Kidney epithelial cell (primary cell): ENCODE measurements around the gene SH2D3A. TPM values are rescaled to one million over a fixed set of nuclear protein-coding genes. Genes with fewer than 3 reads are reported as not detected.

Source experiments
- DNase-seq: peaks from one replicate; pipeline ENCODE4 v3.0.0-alpha.2; 2010; ENCODE audit warnings: low read depth
- H3K27me3 ChIP-seq: 2 replicates; pipeline ENCODE4 v1.6.0; 2011; ENCODE audit warnings: low read length; ENCODE audit not compliant: control insufficient read depth, insufficient read depth
- H3K36me3 ChIP-seq: 2 replicates; pipeline ENCODE4 v1.5.1; 2011; ENCODE audit warnings: low read length; ENCODE audit not compliant: control insufficient read depth, insufficient read depth
- H3K4me3 ChIP-seq: 2 replicates; pipeline ENCODE4 v1.5.1; 2011; ENCODE audit warnings: low read depth, mild to moderate bottlenecking, control low read depth, low read length
- CTCF ChIP-seq: IDR thresholded peaks from 2 replicates; pipeline ENCODE4 v1.5.1; 2011; ENCODE audit warnings: mild to moderate bottlenecking, moderate library complexity, low read length, control low read depth, inconsistent platforms; ENCODE audit not compliant: insufficient read depth, poor library complexity, severe bottlenecking
- total RNA-seq: library from RNA; depleted of rRNA; stranded (reverse); fragments of >200 nt; gene quantifications from 2 replicates; pipeline ENCODE4 v1.2.3, GENCODE V29; 2015

SH2D3A gene
- total RNA-seq, 1 donor from 2014 or later = 40.0 TPM

GRCh38 chr19:6793973-6794372, 26.7 kb upstream of the SH2D3A start:
- no peak for DNase-seq
- H3K4me3 ChIP-seq = no peak overlapping the region
- no peak for TF ChIP-seq CTCF
- H3K27me3 ChIP-seq = no peaks in the 10 kb centered on the region
- no peaks in the 10 kb centered on the region for H3K36me3 ChIP-seq

GRCh38 chr19:6793411-6793810, 26.2 kb upstream of the SH2D3A start:
- H3K27me3 ChIP-seq = no peaks in the 10 kb centered on the region
- H3K4me3 ChIP-seq = no peak overlapping the region
- H3K36me3 ChIP-seq = no peaks in the 10 kb centered on the region
- no peak for TF ChIP-seq CTCF
- DNase-seq = no peak

GRCh38 chr19:6791237-6791636, 24.0 kb upstream of the SH2D3A start:
- no peak for TF ChIP-seq CTCF
- Histone ChIP-seq H3K27me3 (no peaks in the 10 kb centered on the region), H3K4me3 (no peak overlapping the region), H3K36me3 (no peaks in the 10 kb centered on the region)
- DNase-seq = no peak

- Histone ChIP-seq H3K36me3 (no peaks in the 10 kb centered on the region), H3K4me3 (no peak overlapping the region), H3K27me3 (no peaks in the 10 kb centered on the region)
- DNase-seq = no peak
- TF ChIP-seq CTCF = no peak
These were observed 23.2 kb upstream of the SH2D3A start for GRCh38 chr19:6790194-6791128.

- DNase-seq = no peak
- Histone ChIP-seq H3K4me3 (no peak overlapping the region), H3K27me3 (no peaks in the 10 kb centered on the region), H3K36me3 (no peaks in the 10 kb centered on the region)
- TF ChIP-seq CTCF = no peak
These were observed 21.7 kb upstream of the SH2D3A start for GRCh38 chr19:6788896-6789295.
